HEK293 (cell line): ENCODE measurements around the gene NUBPL.

ENCODE experiments used
- CTCF ChIA-PET: fragments of 350-600 bp; formaldehyde crosslinking; extraction: SDS; loops from one replicate; lab custom pipeline; 2021; ENCODE audit warnings: antibody characterized with exemption; lab: Yijun Ruan, JAX
- POLR2A ChIA-PET: fragments of 300-600 bp; formaldehyde crosslinking; extraction: SDS; loops from one replicate; lab custom pipeline; 2020; ENCODE audit warnings: antibody characterized with exemption, inconsistent platforms; lab: Yijun Ruan, JAX
- H3K27ac ChIP-seq: fragments of 200-500 bp; sonication (Bioruptor generic); 2 replicates; pipeline ENCODE4 v1.5.1; 2014; ENCODE audit warnings: low read depth, low read length, control low read depth, inconsistent platforms; ENCODE audit errors: extremely low read depth
- H3K36me3 ChIP-seq, 2 experiments: fragments of 200-500 bp in 1 of 2; sonication (Bioruptor generic) in 1 of 2; 1 replicate in 1 of 2; 2 replicates in 1 of 2; pipeline ENCODE4 v1.5.1; 2014 to 2017; ENCODE audit warnings: inconsistent platforms in 2 of 2, low read length in 2 of 2; ENCODE audit not compliant: control insufficient read depth in 2 of 2, insufficient read depth in 1 of 2
- H3K4me1 ChIP-seq: fragments of 200-500 bp; sonication (Bioruptor generic); 2 replicates; pipeline ENCODE4 v1.5.1; 2014; ENCODE audit warnings: mild to moderate bottlenecking, low read length, inconsistent platforms; ENCODE audit not compliant: control insufficient read depth, insufficient read depth
- H3K4me3 ChIP-seq: 2 replicates; pipeline ENCODE4 v1.5.1; 2011; ENCODE audit warnings: low read depth, mild to moderate bottlenecking, control low read depth, low read length, moderate library complexity
- H3K9me3 ChIP-seq: fragments of 200-500 bp; sonication (Bioruptor generic); 2 replicates; pipeline ENCODE4 v1.5.1; 2014; ENCODE audit warnings: low read depth, low read length, inconsistent platforms; ENCODE audit not compliant: control insufficient read depth, insufficient read depth
- GLIS1 ChIP-seq: fragments of 450-650 bp; formaldehyde crosslinking; IDR thresholded peaks from 2 replicates; pipeline ENCODE4 v1.5.1; 2016; ENCODE audit warnings: missing biosample characterization, missing genetic modification characterization
- KLF8 ChIP-seq: fragments of 450-650 bp; formaldehyde crosslinking; IDR thresholded peaks from 2 replicates; pipeline ENCODE4 v1.5.1; 2016; ENCODE audit warnings: missing biosample characterization, missing genetic modification characterization
- MYNN ChIP-seq: fragments of 450-650 bp; formaldehyde crosslinking; IDR thresholded peaks from 2 replicates; pipeline ENCODE4 v1.5.1; 2016; ENCODE audit warnings: missing biosample characterization, missing genetic modification characterization, borderline replicate concordance
- PRDM2 ChIP-seq: fragments of 450-650 bp; formaldehyde crosslinking; IDR thresholded peaks from 2 replicates; pipeline ENCODE4 v1.5.1; 2016; ENCODE audit warnings: missing biosample characterization, missing genetic modification characterization, borderline replicate concordance
- REPIN1 ChIP-seq: fragments of 450-650 bp; formaldehyde crosslinking; IDR thresholded peaks from 2 replicates; pipeline ENCODE4 v1.5.1; 2017; ENCODE audit warnings: missing biosample characterization, missing genetic modification characterization, low read depth
- ZBTB1 ChIP-seq: fragments of 450-650 bp; formaldehyde crosslinking; IDR thresholded peaks from 2 replicates; pipeline ENCODE4 v1.5.1; 2016; ENCODE audit warnings: missing biosample characterization, missing genetic modification characterization
- ZBTB11 ChIP-seq: fragments of 450-650 bp; formaldehyde crosslinking; conservative IDR thresholded peaks from 2 replicates; pipeline ENCODE4 v1.5.1; 2016; ENCODE audit warnings: low read depth, missing biosample characterization, missing genetic modification characterization
- ZBTB20 ChIP-seq: fragments of 450-650 bp; formaldehyde crosslinking; IDR thresholded peaks from 2 replicates; pipeline ENCODE4 v1.5.1; 2016; ENCODE audit warnings: missing biosample characterization, missing genetic modification characterization
- ZNF114 ChIP-seq: fragments of 450-650 bp; formaldehyde crosslinking; IDR thresholded peaks from 2 replicates; pipeline ENCODE4 v1.5.0; 2017; ENCODE audit warnings: missing biosample characterization, missing genetic modification characterization
- ZNF121 ChIP-seq: fragments of 450-650 bp; formaldehyde crosslinking; IDR thresholded peaks from 2 replicates; pipeline ENCODE4 v1.5.1; 2016; ENCODE audit warnings: missing biosample characterization, missing genetic modification characterization
- ZNF138 ChIP-seq: fragments of 450-650 bp; formaldehyde crosslinking; IDR thresholded peaks from 2 replicates; pipeline ENCODE4 v1.5.1; 2016; ENCODE audit warnings: missing biosample characterization, missing genetic modification characterization, borderline replicate concordance
- ZNF175 ChIP-seq: fragments of 450-650 bp; formaldehyde crosslinking; IDR thresholded peaks from 2 replicates; pipeline ENCODE4 v1.5.1; 2016; ENCODE audit warnings: missing biosample characterization, missing genetic modification characterization
- ZNF19 ChIP-seq: fragments of 450-650 bp; formaldehyde crosslinking; IDR thresholded peaks from 2 replicates; pipeline ENCODE4; 2016; ENCODE audit warnings: missing biosample characterization, missing genetic modification characterization, low read depth
- ZNF23 ChIP-seq: fragments of 450-650 bp; formaldehyde crosslinking; IDR thresholded peaks from 2 replicates; pipeline ENCODE4 v1.5.1; 2016; ENCODE audit warnings: missing biosample characterization, missing genetic modification characterization, borderline replicate concordance
- ZNF362 ChIP-seq: fragments of 450-650 bp; formaldehyde crosslinking; IDR thresholded peaks from 2 replicates; pipeline ENCODE4 v1.5.1; 2016; ENCODE audit warnings: missing biosample characterization, missing genetic modification characterization
- ZNF473 ChIP-seq: fragments of 450-650 bp; formaldehyde crosslinking; IDR thresholded peaks from 2 replicates; pipeline ENCODE4 v1.5.1; 2017; ENCODE audit warnings: missing biosample characterization, missing genetic modification characterization
- ZNF510 ChIP-seq: fragments of 450-650 bp; formaldehyde crosslinking; IDR thresholded peaks from 2 replicates; pipeline ENCODE4 v1.5.1; 2018; ENCODE audit warnings: mild to moderate bottlenecking, missing genetic modification characterization, missing biosample characterization; ENCODE audit not compliant: insufficient replicate concordance
- ZNF529 ChIP-seq: fragments of 450-650 bp; formaldehyde crosslinking; IDR thresholded peaks from 2 replicates; pipeline ENCODE4 v1.5.1; 2017; ENCODE audit warnings: missing genetic modification characterization, missing biosample characterization; ENCODE audit not compliant: insufficient replicate concordance
- ZNF530 ChIP-seq: fragments of 450-650 bp; formaldehyde crosslinking; IDR thresholded peaks from 2 replicates; pipeline ENCODE4 v1.5.1; 2016; ENCODE audit warnings: low read depth, missing biosample characterization, missing genetic modification characterization
- ZNF544 ChIP-seq: fragments of 450-650 bp; formaldehyde crosslinking; IDR thresholded peaks from 2 replicates; pipeline ENCODE4 v1.5.0; 2017; ENCODE audit warnings: missing biosample characterization, missing genetic modification characterization
- ZNF580 ChIP-seq: fragments of 450-650 bp; formaldehyde crosslinking; IDR thresholded peaks from 2 replicates; pipeline ENCODE4 v1.5.1; 2016; ENCODE audit warnings: missing biosample characterization, missing genetic modification characterization
- ZNF585B ChIP-seq: fragments of 450-650 bp; formaldehyde crosslinking; IDR thresholded peaks from 2 replicates; pipeline ENCODE4 v1.5.1; 2016; ENCODE audit warnings: missing biosample characterization, missing genetic modification characterization
- ZNF621 ChIP-seq: fragments of 450-650 bp; formaldehyde crosslinking; IDR thresholded peaks from 2 replicates; pipeline ENCODE4 v1.5.1; 2017; ENCODE audit warnings: missing biosample characterization, missing genetic modification characterization
- ZNF670 ChIP-seq: fragments of 450-650 bp; formaldehyde crosslinking; IDR thresholded peaks from 2 replicates; pipeline ENCODE4 v1.5.1; 2016; ENCODE audit warnings: missing biosample characterization, missing genetic modification characterization, low read depth
- ZNF677 ChIP-seq: fragments of 450-650 bp; IDR thresholded peaks from 2 replicates; pipeline ENCODE4 v1.5.0; 2018; ENCODE audit warnings: missing biosample characterization, mild to moderate bottlenecking, missing genetic modification characterization, moderate library complexity
- ZNF768 ChIP-seq: fragments of 450-650 bp; formaldehyde crosslinking; IDR thresholded peaks from 2 replicates; pipeline ENCODE4 v1.5.1; 2018; ENCODE audit warnings: missing biosample characterization, mild to moderate bottlenecking, missing genetic modification characterization
- ZNF777 ChIP-seq: fragments of 450-650 bp; formaldehyde crosslinking; IDR thresholded peaks from 2 replicates; pipeline ENCODE4 v1.5.1; 2017; ENCODE audit warnings: missing biosample characterization, missing genetic modification characterization, borderline replicate concordance
- ZNF791 ChIP-seq: fragments of 450-650 bp; formaldehyde crosslinking; IDR thresholded peaks from 2 replicates; pipeline ENCODE4 v1.5.1; 2016; ENCODE audit warnings: missing biosample characterization, missing genetic modification characterization

Gene NUBPL

GRCh38 chr14:31545328-31545727, 15.9 kb upstream of the NUBPL start:
- no peaks in the 10 kb centered on the region for H3K9me3 ChIP-seq
- TF ChIP-seq ZNF585B: no peak
- TF ChIP-seq ZNF621 (tag by site-specific recombination): no peak
- no peak for TF ChIP-seq ZNF19
- TF ChIP-seq MYNN: no peak
- TF ChIP-seq ZNF670: no peak
- TF ChIP-seq ZNF23: no peak
- no peak for TF ChIP-seq ZNF175 (tag by site-specific recombination)
- TF ChIP-seq PRDM2 (tag by site-specific recombination): no peak
- TF ChIP-seq ZNF121 (tag by site-specific recombination): no peak
- no peak for TF ChIP-seq ZNF138 (tag by site-specific recombination)
- no peak for TF ChIP-seq ZNF362 (tag by site-specific recombination)
- TF ChIP-seq ZNF114 (tag by site-specific recombination): no peak
- no peak for TF ChIP-seq GLIS1
- no peak for TF ChIP-seq KLF8 (tag by site-specific recombination)
- TF ChIP-seq ZBTB1 (tag by site-specific recombination): no peak
- no peak for TF ChIP-seq ZNF768 (tag by site-specific recombination)
- TF ChIP-seq ZNF580 (tag by site-specific recombination): no peak
- TF ChIP-seq, all 188 proteins: peak for 0
- Histone ChIP-seq H3K4me1 (peaks cover 6% of the 10 kb centered on the region), H3K27ac (no peak overlapping the region), H3K36me3 (no peaks in the 10 kb centered on the region), H3K4me3 (no peak overlapping the region)
- POLR2A ChIA-PET: no interaction called here
- CTCF ChIA-PET: interaction anchor here (0.6 to 1.0 kb wide), 4 partner anchors 9 to 13 kb away, joined by 3 to 4 read pairs (median 3); no protein-coding TSS in a partner anchor

GRCh38 chr14:31549817-31550216, 11.4 kb upstream of the NUBPL start:
- H3K36me3 ChIP-seq: no peaks in the 10 kb centered on the region
- ChIA-PET POLR2A (no interaction called here), CTCF (no interaction called here)
- H3K9me3 ChIP-seq: no peaks in the 10 kb centered on the region
- no peak overlapping the region for H3K27ac ChIP-seq
- peaks cover 6% of the 10 kb centered on the region for H3K4me1 ChIP-seq
- no peak overlapping the region for H3K4me3 ChIP-seq
- TF ChIP-seq ZBTB11 (tag by site-specific recombination) (no peak), ZBTB20 (tag by site-specific recombination) (no peak), ZNF529 (no peak), ZNF544 (no peak), ZNF473 (tag by site-specific recombination) (no peak), ZNF791 (tag by site-specific recombination) (no peak), ZNF530 (tag by site-specific recombination) (no peak), REPIN1 (tag by site-specific recombination) (no peak), ZNF677 (tag by site-specific recombination) (no peak), ZNF768 (tag by site-specific recombination) (no peak), ZNF510 (no peak), ZNF777 (tag by site-specific recombination) (no peak)
